GM12865 (cell line): ENCODE data around the gene FGA.
A peak's percentile ranks its signal among the peaks of the same experiment; 100 is the strongest.

Experiments
- DNase-seq: peaks from one replicate; pipeline ENCODE4 v3.0.0; 2010; ENCODE audit warnings: low read depth
- H3K4me3 ChIP-seq: 2 replicates; pipeline ENCODE4 v1.5.1; 2011; ENCODE audit warnings: mild to moderate bottlenecking, low read depth, low read length, control low read depth
- CTCF ChIP-seq: IDR thresholded peaks from 2 replicates; pipeline ENCODE4 v1.5.1; 2011; ENCODE audit warnings: low read length, control low read depth, low read depth, inconsistent platforms; ENCODE audit not compliant: insufficient read depth; ENCODE audit errors: missing control alignments

The FGA gene

GRCh38 chr4:154590329-154591006 is at the start of gene FGA:
Gene FGA, minus strand, starts transcription at chr4:154590742. Its CDS starts 55 bp downstream, at chr4:154590687.
- no peak for TF ChIP-seq CTCF
- H3K4me3 ChIP-seq: no peak within 1 kb of the TSS
- no peak for DNase-seq

- no peak for DNase-seq
- no peak overlapping the region for H3K4me3 ChIP-seq
- no peak for TF ChIP-seq CTCF
Measured at GRCh38 chr4:154634058-154634457, 43.5 kb upstream of the FGA start.

GRCh38 chr4:154631828-154632227 is 41.3 kb upstream of the FGA start:
- DNase-seq: no peak
- no peak for TF ChIP-seq CTCF
- no peak overlapping the region for H3K4me3 ChIP-seq

GRCh38 chr4:154630324-154630723 is 39.8 kb upstream of the FGA start:
- no peak for TF ChIP-seq CTCF
- no peak for DNase-seq
- no peak overlapping the region for H3K4me3 ChIP-seq

GRCh38 chr4:154626793-154627484 is 36.4 kb upstream of the FGA start:
- TF ChIP-seq CTCF: peak; percentile 57
- no peak overlapping the region for H3K4me3 ChIP-seq
- DNase-seq: peak; percentile 70

GRCh38 chr4:154625971-154626370 is 35.4 kb upstream of the FGA start:
- no peak for TF ChIP-seq CTCF
- DNase-seq: no peak
- no peak overlapping the region for H3K4me3 ChIP-seq

GRCh38 chr4:154623995-154624394 is 33.5 kb upstream of the FGA start:
- TF ChIP-seq CTCF: no peak
- no peak for DNase-seq

More at GRCh38 chr4:154623995-154624394, 33.5 kb upstream of the FGA start:
- H3K4me3 ChIP-seq: no peak overlapping the region
